ENCODE data around the gene TRIM61. TPM values are rescaled to one million over a fixed set of nuclear protein-coding genes. Genes with fewer than 3 reads are reported as not detected.

TRIM61 gene
- total RNA-seq, 4 donors from 2014 or later: 0.66 to 1.5 (median 1.0) TPM; not detected in 1

GRCh38 chr4:165006886-165007285 is 29.4 kb upstream of the TRIM61 start:
- TF ChIP-seq CTCF (IDR thresholded peaks at IDR 0.05; ENCODE audit: low read depth): no peak

GRCh38 chr4:165006456-165006855 is 29.0 kb upstream of the TRIM61 start:
- no peak for TF ChIP-seq CTCF (IDR thresholded peaks at IDR 0.05; ENCODE audit: low read depth)

- no peak for TF ChIP-seq CTCF (IDR thresholded peaks at IDR 0.05; ENCODE audit: low read depth)
Observed at GRCh38 chr4:165005352-165005925, 28.0 kb upstream of the TRIM61 start.

- no peak for TF ChIP-seq CTCF (IDR thresholded peaks at IDR 0.05; ENCODE audit: low read depth)
Observed at GRCh38 chr4:164997941-164998340, 20.5 kb upstream of the TRIM61 start.

GRCh38 chr4:164997324-164997723 is 19.9 kb upstream of the TRIM61 start:
- TF ChIP-seq CTCF (IDR thresholded peaks at IDR 0.05; ENCODE audit: low read depth): no peak

- no peak for TF ChIP-seq CTCF (IDR thresholded peaks at IDR 0.05; ENCODE audit: low read depth)
Observed at GRCh38 chr4:164989471-164989870, 12.0 kb upstream of the TRIM61 start.

GRCh38 chr4:164959896-164960295 is 17.6 kb downstream of the TRIM61 start:
- no peak for TF ChIP-seq CTCF (IDR thresholded peaks at IDR 0.05; ENCODE audit: low read depth)
